DND-41 (cell line): Measurements from ENCODE around the gene NR3C1.

ENCODE experiments used
- ATAC-seq: fragments of 200-7000 bp; cut with Tn5 transposase; 3 replicates; pipeline ENCODE4 v1.9.1; 2021; ENCODE audit warnings: low read depth; ENCODE audit not compliant: insufficient read depth
- DNase-seq: peaks from one replicate; pipeline ENCODE4 v3.0.0-alpha.2; 2020
- H2AFZ ChIP-seq: 2 replicates; pipeline ENCODE4 v1.6.0; 2012; ENCODE audit warnings: low read depth, low read length
- H3K27ac ChIP-seq: 2 replicates; pipeline ENCODE4 v1.5.1; 2012; ENCODE audit warnings: low read length, inconsistent platforms
- H3K27me3 ChIP-seq: fragments of 200-600 bp; sonication (generic); 2 replicates; pipeline ENCODE4 v1.6.0; 2012; ENCODE audit warnings: low read length, mild to moderate bottlenecking, inconsistent platforms; ENCODE audit not compliant: insufficient read depth, poor library complexity
- H3K36me3 ChIP-seq: 2 replicates; pipeline ENCODE4 v1.5.1; 2012; ENCODE audit warnings: low read length, inconsistent platforms; ENCODE audit not compliant: insufficient read depth
- H3K4me1 ChIP-seq: 2 replicates; pipeline ENCODE4 v1.5.1; 2012; ENCODE audit warnings: mild to moderate bottlenecking, low read length; ENCODE audit not compliant: insufficient read depth
- H3K4me2 ChIP-seq: 2 replicates; pipeline ENCODE4 v1.6.0; 2012; ENCODE audit warnings: mild to moderate bottlenecking, moderate library complexity, low read length, inconsistent platforms; ENCODE audit not compliant: insufficient read depth
- H3K4me3 ChIP-seq, 2 experiments: fragments of 200-600 bp in 1 of 2; shearing (Covaris generic) in 1 of 2; 2 replicates each; pipeline ENCODE4 v1.5.1; 2012 to 2016; ENCODE audit warnings: inconsistent platforms in 2 of 2, low read length in 2 of 2, mild to moderate bottlenecking in 2 of 2, low read depth in 1 of 2, moderate library complexity in 1 of 2
- H3K79me2 ChIP-seq: 2 replicates; pipeline ENCODE4 v1.6.0; 2012; ENCODE audit warnings: low read length, inconsistent platforms; ENCODE audit not compliant: insufficient read depth
- H3K9ac ChIP-seq: 2 replicates; pipeline ENCODE4 v1.6.0; 2012; ENCODE audit warnings: low read depth, mild to moderate bottlenecking, inconsistent platforms, low read length, moderate library complexity
- H3K9me3 ChIP-seq: 2 replicates; pipeline ENCODE4 v1.5.1; 2012; ENCODE audit warnings: low read length, moderate library complexity, mild to moderate bottlenecking, inconsistent platforms; ENCODE audit not compliant: insufficient read depth, severe bottlenecking
- H4K20me1 ChIP-seq: 2 replicates; pipeline ENCODE4 v1.6.0; 2012; ENCODE audit warnings: low read length; ENCODE audit not compliant: insufficient read depth
- EZH2 ChIP-seq: IDR thresholded peaks from 3 replicates; pipeline ENCODE4 v1.6.1; 2012; ENCODE audit warnings: borderline replicate concordance, low read depth, mild to moderate bottlenecking, moderate library complexity, low read length, inconsistent platforms; ENCODE audit not compliant: severe bottlenecking
- TF ChIP-seq, protein P1 (sequence below): IDR thresholded peaks from 2 replicates; pipeline ENCODE4 v1.5.1; 2012; ENCODE audit warnings: borderline replicate concordance, low read length, moderate library complexity, mild to moderate bottlenecking; ENCODE audit not compliant: poor library complexity, severe bottlenecking; ENCODE audit errors: extremely low read depth

Gene NR3C1

GRCh38 chr5:143341807-143342570, 61.5 kb downstream of the NR3C1 start:
- H3K27me3 ChIP-seq: no peaks in the 10 kb centered on the region
- H3K4me2 ChIP-seq: no peak overlapping the region
- no peak overlapping the region for H3K9ac ChIP-seq
- DNase-seq (no peak), ATAC-seq (no peak)
- no peak overlapping the region for H3K27ac ChIP-seq
- no peak overlapping the region for H3K4me3 ChIP-seq
- no peak for TF ChIP-seq EZH2
- TF ChIP-seq, protein P1, sequence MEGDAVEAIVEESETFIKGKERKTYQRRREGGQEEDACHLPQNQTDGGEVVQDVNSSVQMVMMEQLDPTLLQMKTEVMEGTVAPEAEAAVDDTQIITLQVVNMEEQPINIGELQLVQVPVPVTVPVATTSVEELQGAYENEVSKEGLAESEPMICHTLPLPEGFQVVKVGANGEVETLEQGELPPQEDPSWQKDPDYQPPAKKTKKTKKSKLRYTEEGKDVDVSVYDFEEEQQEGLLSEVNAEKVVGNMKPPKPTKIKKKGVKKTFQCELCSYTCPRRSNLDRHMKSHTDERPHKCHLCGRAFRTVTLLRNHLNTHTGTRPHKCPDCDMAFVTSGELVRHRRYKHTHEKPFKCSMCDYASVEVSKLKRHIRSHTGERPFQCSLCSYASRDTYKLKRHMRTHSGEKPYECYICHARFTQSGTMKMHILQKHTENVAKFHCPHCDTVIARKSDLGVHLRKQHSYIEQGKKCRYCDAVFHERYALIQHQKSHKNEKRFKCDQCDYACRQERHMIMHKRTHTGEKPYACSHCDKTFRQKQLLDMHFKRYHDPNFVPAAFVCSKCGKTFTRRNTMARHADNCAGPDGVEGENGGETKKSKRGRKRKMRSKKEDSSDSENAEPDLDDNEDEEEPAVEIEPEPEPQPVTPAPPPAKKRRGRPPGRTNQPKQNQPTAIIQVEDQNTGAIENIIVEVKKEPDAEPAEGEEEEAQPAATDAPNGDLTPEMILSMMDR: no peak
- no peaks in the 10 kb centered on the region for H3K9me3 ChIP-seq
- no peak overlapping the region for H2AFZ ChIP-seq
- peaks cover 100% of the 10 kb centered on the region for H3K79me2 ChIP-seq
- H3K36me3 ChIP-seq: peaks cover 46% of the 10 kb centered on the region
- H3K4me1 ChIP-seq: peaks cover 4% of the 10 kb centered on the region; the same call in 1 of the 2 replicates
- H4K20me1 ChIP-seq: peaks cover 64% of the 10 kb centered on the region

DNA sequence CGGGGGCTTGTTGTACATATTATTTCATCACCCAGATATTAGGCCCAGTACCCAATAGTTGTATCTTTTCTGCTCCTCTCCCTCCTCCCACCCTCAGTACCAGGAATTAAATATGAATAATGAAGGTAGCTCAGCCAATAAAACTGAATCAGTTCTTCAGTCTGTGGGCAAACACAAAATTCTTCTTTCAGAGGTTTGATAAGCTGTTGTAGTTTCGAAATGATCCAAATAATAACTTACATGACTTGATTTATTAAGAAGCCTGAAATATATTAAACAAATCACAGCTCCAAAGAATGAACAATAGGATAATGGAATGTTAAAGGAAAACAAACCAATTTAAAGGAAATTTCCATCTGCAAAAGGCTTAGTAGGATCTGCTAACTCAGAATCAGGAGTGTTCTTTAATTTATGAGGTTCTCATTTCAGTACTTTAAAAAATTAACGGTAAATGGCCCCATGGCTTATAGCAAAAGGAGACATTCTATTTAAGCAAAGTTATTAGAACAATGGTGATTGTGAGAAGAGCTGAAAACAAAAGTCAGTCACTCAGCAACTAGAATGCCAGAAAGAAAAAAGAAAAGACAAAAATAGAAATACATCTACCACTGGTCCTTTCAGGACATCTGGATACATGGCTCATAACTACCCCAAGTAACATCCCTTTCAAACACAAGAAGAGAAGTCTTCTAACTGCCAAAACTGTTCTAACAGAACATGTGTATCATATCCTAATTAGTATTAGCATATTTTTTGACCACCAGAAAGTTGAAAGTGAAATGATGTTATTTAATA, 62.4 kb downstream of the NR3C1 start:
- ATAC-seq (no peak), DNase-seq (no peak)
- no peak overlapping the region for H3K9ac ChIP-seq
- H3K27ac ChIP-seq: no peak overlapping the region
- no peak overlapping the region for H3K4me3 ChIP-seq
- TF ChIP-seq, protein P1: no peak
- TF ChIP-seq EZH2: no peak
- H3K4me2 ChIP-seq: no peak overlapping the region
- H2AFZ ChIP-seq: no peak overlapping the region
- H3K4me1 ChIP-seq: peaks cover 4% of the 10 kb centered on the region; the same call in 1 of the 2 replicates
- no peaks in the 10 kb centered on the region for H3K9me3 ChIP-seq
- peaks cover 66% of the 10 kb centered on the region for H4K20me1 ChIP-seq
- no peaks in the 10 kb centered on the region for H3K27me3 ChIP-seq
- peaks cover 100% of the 10 kb centered on the region for H3K79me2 ChIP-seq
- peaks cover 53% of the 10 kb centered on the region for H3K36me3 ChIP-seq

DNA sequence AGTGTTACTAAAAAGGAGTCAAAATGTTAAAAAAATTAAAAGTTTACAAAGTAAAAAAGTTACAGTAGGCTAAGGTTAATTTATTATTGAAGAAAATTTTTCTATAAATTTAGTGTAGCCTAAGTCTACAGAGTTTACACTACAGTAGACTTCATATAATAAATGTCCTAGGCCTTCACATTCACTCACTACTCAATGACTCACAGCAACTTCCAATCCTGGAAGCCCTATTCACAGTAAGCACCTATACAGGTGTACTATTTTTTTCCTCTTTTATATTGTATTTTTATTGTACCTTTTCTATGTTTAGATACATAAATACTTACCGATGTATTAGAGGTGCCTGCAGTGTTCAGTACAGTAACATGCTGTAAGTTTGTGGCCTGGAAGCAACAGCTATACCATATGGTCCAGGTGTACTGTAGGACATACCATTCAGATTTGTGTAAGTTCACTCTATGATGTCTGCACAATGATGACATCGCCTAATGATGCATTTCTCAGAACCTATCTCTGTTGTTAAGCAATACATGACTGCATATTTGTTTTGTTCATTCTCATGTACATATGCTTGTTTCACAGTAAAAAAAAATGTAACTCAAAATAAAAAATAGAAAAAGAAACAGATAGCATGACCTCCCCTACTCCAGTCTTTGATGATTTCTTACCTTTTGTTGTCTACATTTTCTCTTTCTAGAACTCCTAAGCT, 64.7 kb downstream of the NR3C1 start:
- Histone ChIP-seq H3K4me3 (no peak overlapping the region), H3K4me2 (no peak overlapping the region), H3K27ac (no peak overlapping the region), H4K20me1 (peaks cover 61% of the 10 kb centered on the region), H3K9ac (no peak overlapping the region), H3K27me3 (no peaks in the 10 kb centered on the region), H2AFZ (no peak overlapping the region), H3K36me3 (peaks cover 54% of the 10 kb centered on the region), H3K79me2 (peaks cover 96% of the 10 kb centered on the region), H3K4me1 (peaks cover 4% of the 10 kb centered on the region; the same call in 1 of the 2 replicates), H3K9me3 (no peaks in the 10 kb centered on the region)
- no peak for TF ChIP-seq EZH2
- TF ChIP-seq, protein P1: no peak
- DNase-seq (no peak), ATAC-seq (0 out of 3 replicates have a peak, but pooled peaks have one; percentile 40)
